CD4-positive, alpha-beta T cell treated with Interleukin-6 for 4 hours (primary cell): Measurements from ENCODE around the gene WSB2.

Experiments
- DNase-seq: peaks from one replicate; pipeline ENCODE4 v3.0.0-alpha.2; 2020; ENCODE audit warnings: mixed read lengths

Gene WSB2

GRCh38 chr12:117986705-117987469 lies 74.1 kb downstream of the WSB2 start:
- no peak for DNase-seq

GRCh38 chr12:117985182-117985581 lies 75.8 kb downstream of the WSB2 start:
- no peak for DNase-seq
